Central memory CD4-positive, alpha-beta T cell (primary cell): ENCODE measurements around the gene ZNF385C.
"Not testable (repeated sequence)": the region's sequence is repeated elsewhere in the genome, so short reads cannot be mapped to it uniquely, and the experiment has no call there.

ENCODE experiments used
- DNase-seq: peaks from one replicate; pipeline ENCODE4 v3.0.0; 2022

ZNF385C gene

DNA sequence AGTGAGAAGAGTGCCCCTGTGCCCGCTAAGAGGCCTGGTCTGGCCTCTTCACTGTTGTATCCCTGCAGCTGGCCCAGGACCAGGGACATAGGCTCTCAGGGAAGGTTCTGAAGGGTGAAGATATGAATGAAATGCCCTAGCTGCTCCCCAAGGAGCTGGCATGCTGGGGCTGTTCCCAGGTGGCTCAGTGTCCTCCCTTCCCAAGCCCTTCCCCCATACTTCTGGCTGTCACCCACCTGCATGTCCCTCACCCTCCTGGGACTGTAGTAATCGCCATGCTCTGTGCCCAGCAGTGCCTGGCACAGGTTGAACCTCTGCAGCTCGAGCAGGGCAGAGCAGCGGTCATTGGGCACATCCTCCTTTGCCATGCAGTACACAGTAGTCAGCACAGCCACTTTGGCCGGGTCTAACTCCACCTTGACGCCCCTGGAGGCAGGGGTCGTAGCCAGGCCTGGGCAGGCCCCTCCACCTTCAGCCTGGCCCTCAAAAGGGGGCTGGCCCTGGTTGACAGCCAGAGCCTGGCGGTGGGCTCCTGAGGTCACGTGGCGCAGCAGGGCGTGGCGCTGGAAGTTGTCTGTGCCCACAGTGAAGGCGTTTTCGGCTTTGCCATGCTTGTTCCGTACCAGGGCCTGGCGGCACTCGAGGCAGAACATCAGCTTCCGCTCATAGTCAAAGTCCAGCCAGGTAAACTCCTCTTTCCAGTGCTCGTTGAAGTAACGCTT lies 55.5 kb downstream of the ZNF385C start:
- DNase-seq, result no peak

DNA sequence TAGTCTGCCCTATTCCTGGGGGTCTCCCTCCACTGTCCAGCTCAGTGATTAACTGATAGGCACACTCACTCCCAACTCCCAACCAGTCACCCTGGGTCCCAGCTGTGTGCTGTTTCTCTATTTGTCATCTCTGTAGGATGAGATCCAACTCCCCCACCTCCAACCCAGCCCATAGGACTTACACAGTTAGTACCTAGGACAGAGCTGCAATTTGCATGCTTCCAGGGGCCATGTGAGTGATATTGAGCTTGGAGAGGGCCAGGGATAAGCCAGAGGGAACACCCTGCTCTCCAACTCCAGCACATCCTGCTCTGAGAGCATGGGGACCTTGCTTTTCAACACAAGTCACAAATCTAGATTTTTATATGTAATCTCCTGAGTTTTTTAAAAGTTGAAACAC lies 56.7 kb downstream of the ZNF385C start:
- DNase-seq, result no peak

DNA sequence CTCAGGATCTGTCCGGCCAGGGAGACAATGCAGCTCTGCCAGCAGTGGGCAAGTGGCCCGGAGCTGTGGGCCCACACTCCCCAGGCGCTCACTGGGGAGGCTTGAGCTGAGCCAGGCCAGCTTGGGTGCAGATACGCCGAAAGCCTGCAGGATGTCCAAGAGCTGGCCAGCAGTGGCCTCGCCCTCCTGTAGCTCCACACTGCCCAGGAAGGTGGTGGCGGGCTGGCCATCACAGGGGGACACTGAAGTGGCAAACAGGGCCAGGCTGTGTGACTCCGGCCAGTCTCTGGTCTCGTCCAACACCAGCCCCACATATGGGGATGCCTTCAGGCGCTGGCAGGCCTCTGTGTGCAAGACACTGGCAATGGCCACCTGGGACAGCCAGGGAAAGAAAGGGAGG lies 57.5 kb downstream of the ZNF385C start:
- no peak for DNase-seq

DNA sequence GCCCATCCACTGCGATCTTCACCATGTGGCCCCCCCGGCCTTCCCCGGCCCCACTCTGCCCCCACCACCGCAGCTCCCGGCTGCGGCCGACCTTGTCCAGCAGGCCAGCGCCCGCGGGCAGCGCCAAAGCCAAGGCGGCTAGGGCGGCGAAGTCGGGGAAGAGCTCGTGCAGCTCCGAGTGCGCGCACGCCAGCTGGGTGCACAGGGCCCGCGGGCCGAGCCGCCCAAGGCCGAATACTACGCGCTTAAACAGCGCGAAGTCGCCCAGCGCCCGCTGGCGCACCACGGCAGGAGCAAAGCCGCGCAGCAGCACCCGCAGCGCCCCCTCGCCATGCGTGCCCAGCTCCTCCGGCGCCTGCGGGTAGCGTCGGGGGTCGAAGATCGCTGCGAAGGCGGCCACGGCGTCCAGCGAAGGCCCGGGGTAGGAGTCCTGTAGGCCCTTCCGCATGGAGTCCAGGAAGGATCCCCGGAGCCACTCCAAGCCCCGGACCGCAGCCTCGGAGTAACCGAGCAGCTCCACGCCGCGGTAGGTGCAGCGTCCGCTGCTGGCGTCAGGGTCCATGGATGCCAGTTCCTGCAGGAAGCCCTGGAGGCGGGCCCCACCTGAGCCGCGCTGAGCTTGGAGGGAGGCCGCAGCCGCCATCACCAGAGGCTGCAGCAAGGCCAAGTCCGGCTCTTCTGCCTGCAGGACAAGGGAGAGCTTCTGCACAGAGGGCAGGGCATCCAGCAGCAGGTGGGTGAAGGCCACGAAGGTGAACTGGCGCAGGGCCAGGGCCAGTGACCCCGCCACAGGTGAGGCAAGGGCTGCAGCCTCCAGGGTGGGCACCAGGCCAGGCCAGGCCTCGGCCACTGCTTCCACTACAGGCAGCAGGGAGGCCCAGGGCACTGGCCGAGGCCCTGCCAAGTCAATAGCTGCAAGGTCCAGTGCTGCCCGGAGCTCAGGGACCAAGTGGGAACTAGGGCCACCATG lies 58.2 kb downstream of the ZNF385C start:
- DNase-seq, result no peak

DNA sequence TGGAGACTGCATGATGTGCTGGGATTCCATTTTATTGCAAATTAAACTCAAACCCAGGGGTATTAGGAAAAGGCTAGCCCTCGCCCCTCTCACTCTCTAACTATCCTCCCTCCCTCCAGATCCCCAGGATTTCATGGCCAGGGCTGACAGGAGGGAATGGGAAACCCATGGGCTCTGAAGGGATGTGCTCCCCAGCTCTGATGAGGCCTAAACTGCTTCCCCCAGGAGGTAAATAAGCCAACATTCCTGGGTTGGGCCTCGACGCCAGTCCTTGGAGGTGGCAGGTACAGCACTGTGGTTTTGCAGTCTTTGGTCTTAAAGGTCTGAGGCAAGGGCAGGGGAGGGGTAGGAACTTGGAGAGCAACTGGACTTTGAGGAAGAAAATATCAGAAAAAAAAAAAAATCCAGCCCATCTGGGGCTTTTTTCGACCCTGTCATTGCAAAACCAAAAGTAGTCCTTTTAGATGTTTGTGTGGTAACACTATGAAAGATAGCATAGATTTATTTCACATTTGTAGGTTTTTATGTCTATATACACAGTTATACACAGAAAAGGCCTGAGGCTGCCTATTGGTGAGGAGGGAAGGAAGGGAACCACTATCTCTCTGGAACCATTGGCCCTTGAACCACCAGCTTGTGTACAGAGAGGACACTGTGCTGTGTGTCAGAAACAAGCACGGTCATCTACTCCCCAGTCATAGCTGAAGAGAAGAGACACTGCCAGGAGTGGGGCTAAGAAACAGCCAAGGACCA lies 59.9 kb downstream of the ZNF385C start:
- DNase-seq, result no peak

DNA sequence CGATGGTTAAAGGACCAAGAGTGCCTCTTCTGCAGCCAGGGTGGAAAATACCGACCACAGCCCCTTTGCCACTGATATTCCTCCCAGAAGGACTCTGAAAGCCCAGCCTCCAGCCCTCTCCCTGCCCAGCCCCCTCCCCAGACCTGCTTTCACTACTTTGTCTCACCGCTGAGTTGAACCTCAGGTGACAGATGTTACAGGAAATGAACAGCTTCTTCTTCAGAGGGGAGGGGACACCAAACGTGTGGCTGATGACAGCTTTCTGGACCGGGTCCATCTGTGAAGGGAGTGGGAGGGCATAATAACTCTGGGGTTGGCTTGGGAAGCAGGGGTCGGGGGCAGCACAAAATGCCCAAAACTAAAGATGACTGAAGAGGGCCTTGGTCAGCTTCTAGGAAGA lies 64.2 kb downstream of the ZNF385C start:
- no peak for DNase-seq

DNA sequence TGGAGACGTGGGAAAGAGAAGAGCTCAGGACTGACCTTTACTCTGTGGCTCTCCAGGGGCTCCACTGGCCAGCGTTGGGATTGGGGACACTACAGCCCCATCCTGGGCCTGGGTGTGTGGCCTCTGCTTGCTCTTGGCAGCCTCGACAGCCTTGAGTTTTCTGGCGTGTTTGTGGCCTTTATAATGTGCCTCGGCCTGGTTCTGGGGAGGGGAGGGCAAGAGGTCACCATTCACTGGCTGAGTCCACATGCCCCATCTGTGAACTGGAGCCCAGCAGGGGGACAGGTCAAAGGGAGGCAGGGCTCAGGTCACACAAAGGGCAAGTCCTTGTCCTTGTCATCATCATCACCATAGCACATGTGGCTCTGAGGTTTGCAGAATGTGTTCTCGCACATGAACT lies 66.7 kb downstream of the ZNF385C start:
- no peak for DNase-seq

DNA sequence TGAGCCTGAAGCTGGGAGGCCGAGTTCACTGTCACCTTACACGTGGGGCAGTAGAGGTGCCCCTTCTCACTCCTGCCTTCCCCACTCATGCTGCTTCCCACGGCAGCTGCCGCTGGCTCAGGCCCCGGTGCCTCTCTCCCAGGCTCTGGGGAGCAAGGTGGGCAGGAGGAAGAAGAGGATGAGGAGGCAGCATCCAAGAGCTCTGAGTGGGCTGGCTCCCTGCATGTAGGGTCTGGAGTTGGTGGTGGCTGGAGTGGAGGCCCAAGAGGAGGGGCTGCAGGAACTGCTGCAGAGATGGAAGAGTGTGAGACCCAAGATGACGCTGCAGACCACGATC lies 69.5 kb downstream of the ZNF385C start:
- no peak for DNase-seq

DNA sequence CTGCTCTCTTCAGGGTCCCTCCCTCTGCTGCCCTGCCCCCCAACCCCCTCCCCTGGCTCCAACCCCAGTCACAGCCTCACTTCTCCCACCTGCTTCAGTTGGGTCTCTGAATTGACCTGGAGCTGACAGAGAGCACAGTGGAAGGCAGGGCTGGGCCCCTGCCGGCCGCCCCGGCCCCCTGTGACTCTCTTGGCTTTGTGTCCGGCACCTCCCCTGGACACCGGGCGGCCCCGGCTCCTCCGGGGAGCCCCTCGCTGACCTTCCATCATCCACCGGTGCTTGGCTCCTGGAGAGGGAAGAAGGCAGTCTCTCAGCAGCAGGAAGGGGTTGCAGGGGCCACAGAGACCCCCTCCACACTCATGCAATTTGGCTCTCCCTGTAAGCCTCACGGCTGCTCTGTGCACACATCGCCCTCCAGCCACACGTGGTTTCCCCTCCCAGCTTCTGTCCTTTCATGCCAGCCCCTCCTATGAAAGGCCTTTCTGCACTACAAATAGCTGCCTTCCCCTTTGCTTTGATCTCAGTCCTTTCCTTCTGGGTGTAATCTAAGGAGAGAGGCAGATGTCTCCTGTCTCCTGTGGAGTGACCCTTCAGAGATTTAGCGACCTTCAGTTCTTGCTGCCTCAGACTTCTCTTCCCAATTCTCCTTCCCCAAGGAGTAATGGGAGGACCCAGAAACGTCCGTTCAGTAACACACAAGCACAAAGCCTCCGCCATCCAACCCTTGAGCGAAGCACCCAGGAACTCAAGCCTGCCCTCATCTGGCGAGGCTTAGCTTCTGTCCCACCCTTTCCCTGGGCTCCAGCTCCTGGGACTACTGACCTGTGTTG lies 70.1 kb downstream of the ZNF385C start:
- DNase-seq, result no peak

DNA sequence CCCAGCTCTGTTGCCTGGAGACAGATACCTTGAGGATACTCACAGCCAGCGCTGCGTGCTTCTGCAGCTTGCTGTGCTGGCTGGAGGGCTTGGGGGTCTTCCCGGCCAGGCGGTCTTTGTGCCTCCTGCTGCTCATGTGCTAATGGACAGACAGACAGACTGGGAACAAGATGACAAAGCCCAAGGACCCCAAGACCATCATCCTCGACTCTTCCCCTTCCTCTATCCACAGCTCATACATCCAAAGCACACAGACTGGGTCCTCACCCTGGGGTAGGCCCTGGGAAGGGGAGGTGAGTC lies 70.7 kb downstream of the ZNF385C start:
- DNase-seq, result no peak

DNA sequence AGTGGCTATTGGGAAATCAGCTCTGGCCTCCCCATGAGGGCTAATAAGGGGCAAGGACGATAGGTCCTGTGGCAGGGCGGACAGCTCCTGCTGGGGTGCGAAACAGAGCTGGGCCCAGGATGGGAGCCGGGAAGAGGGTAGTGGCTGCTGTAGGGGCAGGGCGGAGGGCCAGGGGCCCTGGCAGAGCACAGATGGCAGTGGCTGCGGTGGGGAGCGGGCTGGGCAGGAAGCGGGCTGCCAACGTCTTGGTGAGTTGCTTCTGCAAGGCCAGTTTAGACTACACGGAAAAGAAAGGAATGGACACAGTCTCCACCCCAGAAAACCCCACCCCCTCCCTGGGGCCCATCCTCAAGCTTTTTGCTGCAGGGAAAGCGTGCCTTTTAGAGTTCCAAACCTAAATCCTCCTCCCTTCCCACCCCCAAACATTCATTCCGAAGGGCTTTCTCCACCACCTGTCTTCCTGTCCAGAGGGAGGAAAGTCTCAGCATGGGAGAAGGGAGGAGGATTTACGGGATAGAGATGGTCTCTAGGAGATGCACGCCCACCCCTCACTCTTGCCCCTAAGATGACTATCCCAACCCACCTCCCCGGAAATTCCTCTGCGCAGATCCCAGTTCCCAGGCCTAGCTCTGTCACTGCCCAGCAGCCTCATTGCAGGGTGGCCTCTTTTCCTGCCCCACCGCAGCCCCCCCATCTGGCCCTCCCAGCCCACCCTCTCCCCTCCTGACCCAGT lies 71.2 kb downstream of the ZNF385C start:
- DNase-seq, result no peak

DNA sequence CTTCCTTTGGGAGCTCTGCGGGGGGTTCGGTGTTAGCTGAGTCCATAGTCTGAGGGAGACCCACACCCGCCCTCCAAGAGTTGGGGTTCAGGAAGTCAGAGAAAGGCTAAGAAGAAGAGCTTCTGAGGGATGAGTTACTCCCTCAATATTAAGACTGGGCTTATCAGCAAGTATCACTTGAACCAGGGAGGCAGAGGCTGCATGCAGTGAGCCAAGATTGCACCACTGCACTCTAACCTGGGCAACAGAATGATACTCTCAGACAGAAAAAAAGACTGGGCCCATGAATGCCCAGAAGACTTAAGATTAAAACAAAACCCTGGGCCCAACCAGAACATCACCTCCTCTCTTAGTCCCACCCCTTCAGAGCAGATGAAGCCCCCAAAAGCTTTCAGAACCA lies 72.3 kb downstream of the ZNF385C start:
- no peak for DNase-seq

DNA sequence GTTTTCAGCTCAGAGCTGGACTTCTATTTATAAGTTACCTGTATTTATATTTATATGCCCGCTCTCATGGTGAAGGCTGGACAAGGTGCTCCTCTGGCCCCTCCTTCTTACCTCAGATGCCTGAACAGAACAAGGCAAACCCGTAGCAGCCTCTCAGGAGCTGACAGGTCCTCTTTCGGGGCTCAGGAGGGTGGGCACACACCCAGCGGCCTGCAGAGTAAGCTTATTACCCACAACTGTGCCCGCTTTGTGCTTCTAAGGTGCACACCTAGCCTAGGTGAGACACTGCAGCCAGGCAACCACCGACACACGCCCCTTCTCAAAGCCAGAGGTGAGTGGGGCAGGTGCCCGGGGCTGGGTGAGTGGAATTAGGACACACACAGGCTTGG lies 73.1 kb downstream of the ZNF385C start:
- DNase-seq, result no peak

DNA sequence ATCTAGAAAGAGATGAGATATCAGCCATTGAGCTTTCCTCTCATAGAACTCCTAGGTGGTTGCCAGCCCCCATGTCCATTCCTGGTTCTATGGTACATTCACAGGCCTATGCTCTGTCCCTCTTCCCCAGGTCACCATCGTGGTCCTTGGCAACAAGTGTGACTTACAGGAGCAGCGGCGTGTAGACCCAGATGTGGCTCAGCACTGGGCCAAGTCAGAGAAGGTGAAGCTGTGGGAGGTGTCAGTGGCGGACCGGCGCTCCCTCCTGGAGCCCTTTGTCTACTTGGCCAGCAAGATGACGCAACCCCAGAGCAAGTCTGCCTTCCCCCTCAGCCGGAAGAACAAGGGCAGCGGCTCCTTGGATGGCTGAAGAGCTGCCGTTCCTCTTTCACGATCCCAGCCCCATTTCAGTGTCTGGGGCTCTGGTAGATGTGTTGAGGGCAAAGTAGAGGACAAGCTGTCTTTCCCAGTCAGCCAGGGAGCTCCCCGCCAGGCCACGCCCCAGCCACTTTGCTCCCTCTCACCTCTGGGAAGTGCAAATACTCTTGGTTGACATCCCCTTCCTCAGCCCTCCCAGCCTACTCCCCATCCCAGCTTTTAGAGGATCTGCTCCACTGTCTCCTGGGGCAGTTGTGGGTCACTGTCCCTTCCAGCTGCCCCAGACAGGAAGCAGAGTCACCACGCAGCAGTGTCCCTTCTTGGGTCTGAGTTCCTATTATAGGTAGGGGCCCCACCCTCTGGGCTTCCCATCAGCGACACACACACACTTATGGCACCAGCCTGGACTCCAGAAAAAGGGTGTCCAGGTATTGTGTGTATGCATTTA lies 74.5 kb downstream of the ZNF385C start:
- no peak for DNase-seq

DNA sequence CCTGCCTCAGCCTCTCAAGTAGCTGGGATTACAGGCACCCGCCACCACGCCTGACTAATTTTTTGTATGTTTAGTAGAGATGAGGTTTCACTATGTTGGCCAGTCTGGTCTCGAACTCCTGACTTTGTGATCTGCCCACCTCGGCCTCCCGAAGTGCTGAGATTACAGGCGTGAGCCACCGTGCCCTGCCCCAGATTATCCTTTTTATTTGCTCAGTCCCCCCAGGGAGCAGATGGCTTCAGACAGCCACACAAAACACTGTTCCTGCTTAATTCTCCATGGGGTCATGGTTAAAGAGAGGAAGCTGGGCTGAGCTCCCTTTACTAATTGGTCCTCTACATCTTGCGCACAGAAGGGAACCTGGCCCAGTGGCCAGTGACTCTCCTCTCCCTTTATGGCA lies 77.4 kb downstream of the ZNF385C start:
- DNase-seq, result not testable (repeated sequence)

DNA sequence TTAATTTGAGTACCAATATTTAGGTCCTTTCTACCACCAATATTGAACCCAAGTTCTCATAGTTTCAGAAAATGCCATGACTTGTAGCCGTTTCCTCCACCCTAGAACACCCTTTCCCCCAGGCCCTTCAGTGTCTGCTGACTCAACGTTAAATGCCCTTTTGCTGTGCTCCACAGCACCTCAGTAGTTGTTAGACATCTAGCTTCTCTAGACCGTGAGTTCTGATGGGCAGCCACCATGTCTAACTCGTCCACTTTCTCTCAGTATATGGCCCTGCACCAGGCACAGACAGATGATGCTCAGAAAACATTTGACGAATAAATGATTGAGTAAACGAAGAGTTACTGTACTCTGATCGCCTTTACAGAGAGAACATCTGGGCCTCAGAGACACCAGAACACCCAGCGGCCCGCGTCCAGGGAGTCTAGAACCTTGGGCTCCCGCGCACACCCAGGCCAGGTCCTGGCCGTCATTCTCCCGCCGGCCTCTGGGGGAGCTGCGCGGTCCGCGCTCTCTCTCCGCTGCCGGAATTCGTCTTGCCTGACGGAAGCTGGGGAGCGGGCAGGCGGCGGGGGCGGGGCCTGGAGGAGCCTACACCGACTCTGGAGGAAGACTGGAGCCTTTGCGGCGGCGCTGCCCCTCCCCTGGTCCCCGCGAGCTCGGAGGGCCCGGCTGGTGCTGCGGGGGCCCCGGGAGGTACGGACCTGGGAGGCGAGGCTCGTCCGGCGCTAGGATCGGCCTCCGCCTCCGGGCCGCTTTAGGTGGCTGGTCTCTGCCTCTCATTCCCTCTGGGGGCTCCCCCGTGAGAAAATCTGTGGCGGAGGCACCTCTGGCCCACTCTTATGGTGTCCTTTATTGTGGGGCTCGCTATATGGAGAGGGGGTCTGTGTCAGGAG lies 78.5 kb downstream of the ZNF385C start, which contains the start of gene NKIRAS2:
Gene NKIRAS2, plus strand, starts transcription at position 582 of the 896 bp plus-strand sequence. CDS start 1,488 bp downstream, outside the sequence.
- DNase-seq, result peak; percentile 89

DNA sequence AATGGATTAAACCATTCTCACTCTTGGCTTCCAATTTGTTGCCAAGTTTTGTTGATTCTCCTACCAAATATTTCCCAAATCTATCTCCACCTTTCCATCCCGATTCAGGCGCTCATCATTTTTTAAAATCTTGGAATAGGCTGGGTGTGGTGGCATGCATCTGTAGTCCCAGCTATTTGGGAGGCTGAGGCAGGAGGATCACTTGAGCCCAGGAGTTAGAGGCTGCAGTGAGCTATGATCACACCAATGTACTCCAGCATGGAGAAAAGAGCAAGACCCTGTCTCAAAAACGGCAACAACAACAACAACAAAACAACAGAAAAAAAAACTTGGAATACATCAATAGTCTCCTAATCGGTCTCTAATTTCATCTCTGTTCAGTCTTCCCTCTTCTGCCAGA lies 79.3 kb downstream of the ZNF385C start:
- DNase-seq, result no peak

DNA sequence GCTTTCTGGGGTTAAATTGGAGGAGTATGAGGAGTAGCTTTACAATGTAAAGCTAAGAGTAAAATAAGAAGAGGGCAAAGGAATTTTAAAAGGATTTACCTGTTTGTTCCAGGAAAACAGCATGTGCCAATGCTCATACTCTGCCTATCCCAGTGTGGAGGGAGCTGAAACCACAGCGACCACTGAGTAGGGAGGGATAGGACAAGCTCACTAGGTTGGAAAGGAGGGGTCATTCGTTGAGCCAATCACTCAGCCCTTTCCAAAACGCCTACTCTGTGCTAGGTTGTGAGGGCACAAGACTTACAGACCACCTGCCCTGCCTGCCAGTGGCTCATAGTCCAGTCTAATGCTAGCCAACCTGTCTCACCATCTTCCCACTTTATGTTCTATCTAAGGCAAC lies 79.9 kb downstream of the ZNF385C start:
- no peak for DNase-seq

DNA sequence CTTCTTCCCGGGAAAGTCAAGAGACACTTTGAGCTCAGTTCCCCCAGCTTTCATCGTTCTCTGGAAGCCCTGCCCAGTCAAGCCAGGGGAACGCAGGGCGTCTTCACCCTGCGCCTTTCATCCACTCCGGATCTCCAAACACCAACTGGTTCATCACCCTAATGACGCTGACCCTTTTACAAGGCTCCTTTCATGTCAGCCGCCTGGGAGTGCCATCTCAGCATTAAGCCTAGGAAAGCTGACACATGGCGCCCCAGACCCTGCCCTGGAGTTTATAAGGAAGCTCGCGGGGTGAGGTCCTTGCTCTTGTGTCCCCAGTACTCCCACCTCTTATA lies 80.4 kb downstream of the ZNF385C start:
- no peak for DNase-seq
